NCI-H524 (cell line): ENCODE data around the gene LRFN4.

Experiments
- DNase-seq, 2 experiments: peaks; one replicate each; lab custom pipeline; 2025; lab: John Stamatoyannopoulos, UW

LRFN4 gene

GRCh38 chr11:66845143-66845875 lies 11.6 kb upstream of the LRFN4 start:
- DNase-seq, result no peak

- no peak for DNase-seq
Observed at GRCh38 chr11:66845876-66846212, 11.0 kb upstream of the LRFN4 start.

GRCh38 chr11:66846671-66847091 lies 10.2 kb upstream of the LRFN4 start:
- DNase-seq, result no peak

GRCh38 chr11:66847461-66848232 lies 9.2 kb upstream of the LRFN4 start:
- no peak for DNase-seq

- no peak for DNase-seq
Observed at GRCh38 chr11:66848671-66849500, 8.0 kb upstream of the LRFN4 start.

- no peak for DNase-seq
Observed at GRCh38 chr11:66849501-66850234, 7.2 kb upstream of the LRFN4 start.

GRCh38 chr11:66850235-66850587 lies 6.7 kb upstream of the LRFN4 start:
- no peak for DNase-seq

- DNase-seq, result no peak
Observed at GRCh38 chr11:66850588-66851238, 6.2 kb upstream of the LRFN4 start.

- no peak for DNase-seq
Observed at GRCh38 chr11:66851239-66851596, 5.6 kb upstream of the LRFN4 start.

GRCh38 chr11:66851698-66852465 lies 5.0 kb upstream of the LRFN4 start:
- no peak for DNase-seq

- no peak for DNase-seq
Observed at GRCh38 chr11:66852466-66853241, 4.2 kb upstream of the LRFN4 start.

GRCh38 chr11:66853242-66854229 lies 3.3 kb upstream of the LRFN4 start:
- no peak for DNase-seq

- DNase-seq, result no peak
Observed at GRCh38 chr11:66854231-66854661, 2.6 kb upstream of the LRFN4 start.

GRCh38 chr11:66854729-66855211 lies 2.1 kb upstream of the LRFN4 start:
- no peak for DNase-seq

- peak; percentile 85 to 89 for DNase-seq
Observed at GRCh38 chr11:66855574-66856495, 1.0 kb upstream of the LRFN4 start.

GRCh38 chr11:66857234-66857926 lies 516 bp downstream of the LRFN4 start:
- no peak for DNase-seq

- no peak for DNase-seq
Observed at GRCh38 chr11:66857927-66858185, 992 bp downstream of the LRFN4 start.
